Activated CD8-positive, alpha-beta memory T cell treated with anti-CD3 and anti-CD28 coated beads for 36 hours (primary cell): ENCODE results near the gene HOXB6. TPM values are rescaled to one million over a fixed set of nuclear protein-coding genes. Genes with fewer than 3 reads are reported as not detected.

ENCODE experiments used
- CTCF ChIA-PET: fragments of 350-600 bp; sonication (Branson Sonifier 250); formaldehyde crosslinking; loops from one replicate; lab custom pipeline; 2021; ENCODE audit warnings: antibody characterized with exemption; lab: Charles Lee
- POLR2A ChIA-PET: fragments of 350-600 bp; sonication (Branson Sonifier 250); formaldehyde crosslinking; loops from one replicate; lab custom pipeline; 2021; ENCODE audit warnings: antibody characterized with exemption; lab: Charles Lee
- total RNA-seq, 2 experiments: library from RNA; stranded (reverse); gene quantifications; one replicate each; pipeline ENCODE4 v1.2.3, GENCODE V29; 2021

Gene HOXB6
- total RNA-seq, 2 experiments from 2014 or later = 0.25 to 0.48 TPM

GRCh38 chr17:48582750-48583069 lies 22.1 kb downstream of the HOXB6 start:
- CTCF ChIA-PET = interaction anchor here (0.6 to 1.2 kb wide), 3 partner anchors 8 to 90 kb away, joined by 3 to 5 read pairs (median 3); partner anchors contain the start of gene HOXB3
- POLR2A ChIA-PET = no interaction called here

- ChIA-PET CTCF (interaction anchor here (0.9 kb wide), 1 partner anchor 9 kb away, joined by 3 read pairs; no protein-coding TSS in a partner anchor), POLR2A (interaction anchor here (0.7 kb wide), 1 partner anchor 24 kb away, joined by 6 read pairs; no protein-coding TSS in a partner anchor)
Measured at GRCh38 chr17:48579760-48580554, 24.8 kb downstream of the HOXB6 start.

DNA sequence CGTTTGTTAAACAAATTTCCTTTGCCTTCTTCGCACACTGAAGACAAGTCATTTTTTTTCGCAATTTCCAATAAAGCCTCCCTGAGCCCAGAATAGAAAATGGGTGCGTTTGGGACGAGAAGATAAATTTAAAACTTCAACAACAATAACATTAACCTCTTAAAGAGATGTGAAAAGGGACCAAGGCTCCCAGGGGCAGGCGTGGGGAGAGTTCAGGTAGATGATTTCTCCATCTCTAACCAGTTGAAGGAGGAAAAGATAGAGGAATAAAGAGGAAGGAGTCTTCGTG lies 25.4 kb downstream of the HOXB6 start:
- ChIA-PET POLR2A (interaction anchor here (0.7 kb wide), 1 partner anchor 23 kb away, joined by 6 read pairs; no protein-coding TSS in a partner anchor), CTCF (interaction anchor here (0.7 to 0.9 kb wide), 2 partner anchors 9 to 39 kb away, joined by 3 read pairs; no protein-coding TSS in a partner anchor)

- POLR2A ChIA-PET = no interaction called here
- CTCF ChIA-PET = interaction anchor here (0.7 to 1.4 kb wide), 2 partner anchors 40 to 86 kb away, joined by 3 read pairs; no protein-coding TSS in a partner anchor
Measured at GRCh38 chr17:48578616-48579470, 25.9 kb downstream of the HOXB6 start.

- ChIA-PET CTCF (interaction anchor here (1.0 to 1.4 kb wide), 2 partner anchors 48 to 86 kb away, joined by 3 read pairs; partner anchors contain the start of gene HOXB9), POLR2A (interaction anchor here (1.0 kb wide), 1 partner anchor 37 kb away, joined by 3 read pairs; no protein-coding TSS in a partner anchor)
Measured at GRCh38 chr17:48577946-48578615, 26.7 kb downstream of the HOXB6 start, which contains the start of gene HOXB4. Gene HOXB4, minus strand, starts transcription at chr17:48578350. Its CDS starts 31 bp downstream, at chr17:48578319.

DNA sequence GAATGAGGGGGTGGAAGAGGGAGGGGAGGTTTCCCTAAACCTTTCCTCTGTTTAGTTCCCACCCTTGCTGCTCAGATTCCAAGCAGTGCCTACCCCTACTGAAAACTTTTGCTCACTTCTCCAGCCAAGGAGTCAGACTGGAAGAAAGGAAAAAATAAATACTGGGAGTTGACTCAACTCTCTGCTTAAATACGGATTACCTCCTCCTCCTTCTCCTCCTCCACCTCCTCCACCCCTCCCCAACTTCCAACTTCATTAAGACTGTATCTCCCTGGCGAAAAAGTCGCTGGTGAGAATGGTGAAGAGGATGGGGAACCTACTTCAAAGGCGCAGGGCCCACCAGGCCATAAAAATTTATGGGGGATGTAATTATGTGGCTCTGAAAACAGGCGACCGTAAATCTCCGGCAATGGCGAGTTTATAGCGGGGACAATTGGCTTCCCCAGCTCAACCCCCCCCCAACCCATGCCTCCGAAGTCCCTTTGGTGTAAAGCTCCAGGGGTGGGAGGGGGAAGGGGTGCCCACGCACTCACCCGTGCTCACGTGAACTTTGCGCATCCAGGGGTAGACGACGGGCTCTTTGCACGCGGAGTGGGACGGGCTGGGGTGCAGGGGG lies 27.3 kb downstream of the HOXB6 start:
- ChIA-PET CTCF (interaction anchor here (1.0 to 1.4 kb wide), 2 partner anchors 49 to 85 kb away, joined by 3 read pairs; partner anchors contain the start of gene HOXB9), POLR2A (interaction anchor here (0.5 to 1.0 kb wide), 2 partner anchors 14 to 36 kb away, joined by 3 to 4 read pairs; no protein-coding TSS in a partner anchor)

- POLR2A ChIA-PET = no interaction called here
Measured at GRCh38 chr17:48576479-48577309, 28.1 kb downstream of the HOXB6 start.

DNA sequence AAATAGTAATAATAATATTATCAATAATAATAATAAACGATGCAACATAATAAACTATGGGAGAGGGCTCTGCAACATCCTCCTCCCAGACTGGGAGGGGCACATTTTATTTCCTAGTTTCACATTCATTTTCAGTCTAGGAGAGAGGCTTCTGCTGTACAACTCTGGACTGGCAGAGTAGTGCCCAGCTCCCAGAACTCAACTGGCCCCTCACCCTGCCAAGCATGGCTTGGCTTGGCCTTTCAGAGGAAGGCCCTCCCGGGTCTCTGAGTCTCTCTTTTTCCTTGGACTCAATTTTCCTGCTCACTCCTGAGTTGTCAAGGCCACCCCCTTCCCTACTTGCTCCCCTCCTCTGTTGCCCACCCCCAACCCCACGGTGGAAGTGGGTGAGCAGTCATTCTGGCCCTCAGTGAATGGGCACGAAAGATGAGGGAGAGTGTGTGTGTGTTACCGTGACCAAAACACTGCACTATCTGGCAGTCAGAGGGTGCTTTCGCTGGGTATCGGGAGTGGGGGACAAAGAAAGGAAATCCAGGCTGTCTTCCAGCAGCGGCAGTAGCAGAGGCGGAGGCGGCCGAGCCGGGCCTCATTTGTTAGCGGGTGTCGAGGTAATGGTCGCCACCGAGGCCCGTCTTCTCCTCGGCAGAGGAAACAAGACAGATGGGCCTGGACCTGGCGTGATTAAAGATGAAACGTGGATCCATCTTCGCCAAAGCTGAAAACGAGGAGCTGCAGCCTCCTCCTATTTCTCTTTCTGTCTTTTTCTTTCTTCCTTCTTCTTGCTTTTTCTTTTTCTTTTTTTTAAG lies 28.9 kb downstream of the HOXB6 start:
- POLR2A ChIA-PET = no interaction called here

More at GRCh38 chr17:48576479-48577309, 28.1 kb downstream of the HOXB6 start:
- CTCF ChIA-PET = interaction anchor here (0.7 to 1.4 kb wide), 3 partner anchors 20 to 84 kb away, joined by 3 to 4 read pairs (median 3); no protein-coding TSS in a partner anchor

DNA sequence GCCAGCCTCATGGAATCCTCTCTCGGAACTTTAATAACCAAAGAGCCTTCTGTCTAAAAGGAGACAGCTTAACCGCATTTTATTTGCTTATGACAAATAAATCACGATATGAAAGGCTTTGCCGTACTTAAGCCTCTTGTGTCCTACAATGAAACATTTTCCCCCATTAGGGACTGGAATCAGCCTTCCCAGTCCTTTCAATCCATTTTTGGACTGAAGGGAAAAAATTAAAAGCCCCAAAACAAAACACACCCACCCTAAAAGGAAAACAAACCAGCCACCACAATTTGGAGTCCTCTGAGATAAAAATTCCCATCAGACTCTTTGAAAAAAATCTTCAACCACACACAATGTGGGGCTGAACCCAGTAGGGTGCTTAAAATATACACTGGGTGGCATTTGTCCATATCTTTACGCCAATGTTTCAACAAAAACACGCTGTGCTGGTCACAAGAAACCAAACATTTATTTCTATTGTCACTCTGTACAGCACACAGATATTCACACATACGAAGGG lies 29.7 kb downstream of the HOXB6 start:
- ChIA-PET POLR2A (no interaction called here), CTCF (no interaction called here)

More for the DNA sequence above, 28.9 kb downstream of the HOXB6 start:
- CTCF ChIA-PET = interaction anchor here (0.7 to 1.0 kb wide), 2 partner anchors 19 to 83 kb away, joined by 3 to 4 read pairs; no protein-coding TSS in a partner anchor

DNA sequence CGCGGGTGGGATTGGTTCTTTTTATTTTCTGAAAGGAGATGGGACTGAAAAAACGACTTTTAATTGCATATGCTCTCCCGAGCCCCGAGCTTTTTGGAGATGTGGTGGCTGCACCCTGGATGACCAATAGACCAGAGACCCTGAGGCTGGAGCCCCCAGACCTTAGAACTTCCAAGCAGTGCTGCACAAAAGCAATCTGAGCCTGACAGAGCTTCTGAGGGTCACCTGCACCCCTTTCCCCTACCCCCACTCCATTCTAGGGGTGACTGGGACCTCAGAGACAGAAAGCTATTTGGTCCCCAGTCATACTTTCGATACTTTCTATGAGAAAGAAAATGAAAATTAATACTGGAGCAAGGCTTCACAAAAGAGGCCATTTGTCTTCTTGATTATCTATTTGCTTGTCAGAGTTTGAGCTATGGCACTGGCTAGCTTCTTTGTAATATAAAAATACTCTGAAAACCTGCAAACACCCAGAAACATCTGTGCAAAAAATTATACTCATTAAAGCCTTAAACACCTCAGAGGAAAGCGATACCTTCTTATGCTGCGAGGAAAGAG lies 30.2 kb downstream of the HOXB6 start:
- ChIA-PET POLR2A (no interaction called here), CTCF (no interaction called here)

DNA sequence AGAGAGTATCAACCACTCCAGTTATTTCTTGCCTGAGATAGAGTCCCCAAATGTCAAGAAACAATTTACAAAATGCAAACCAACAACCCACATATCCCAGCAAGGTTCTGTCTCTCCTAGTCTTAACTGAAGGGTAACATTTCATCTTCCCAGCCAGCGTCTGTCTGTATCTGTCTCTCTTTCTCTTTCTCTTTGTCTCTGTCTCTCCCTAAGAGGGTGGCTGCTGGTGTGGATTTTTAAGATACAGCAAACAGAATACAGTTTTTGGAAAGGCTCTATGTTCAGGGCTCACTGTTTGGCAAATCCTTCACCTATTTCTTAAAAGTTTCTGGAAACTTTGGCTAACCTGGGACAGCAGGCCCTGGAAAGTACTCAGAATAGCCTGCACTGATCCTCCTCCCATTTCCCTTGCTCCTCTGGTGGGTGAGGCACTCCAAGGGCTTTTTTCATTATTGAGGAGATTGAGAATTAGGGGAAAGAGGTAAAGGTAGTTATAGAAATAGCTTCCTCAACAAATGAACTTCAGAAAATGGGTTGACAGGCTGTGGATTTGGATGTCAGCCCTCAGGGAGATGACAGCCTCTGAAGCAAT lies 32.9 kb downstream of the HOXB6 start:
- ChIA-PET CTCF (no interaction called here), POLR2A (no interaction called here)

DNA sequence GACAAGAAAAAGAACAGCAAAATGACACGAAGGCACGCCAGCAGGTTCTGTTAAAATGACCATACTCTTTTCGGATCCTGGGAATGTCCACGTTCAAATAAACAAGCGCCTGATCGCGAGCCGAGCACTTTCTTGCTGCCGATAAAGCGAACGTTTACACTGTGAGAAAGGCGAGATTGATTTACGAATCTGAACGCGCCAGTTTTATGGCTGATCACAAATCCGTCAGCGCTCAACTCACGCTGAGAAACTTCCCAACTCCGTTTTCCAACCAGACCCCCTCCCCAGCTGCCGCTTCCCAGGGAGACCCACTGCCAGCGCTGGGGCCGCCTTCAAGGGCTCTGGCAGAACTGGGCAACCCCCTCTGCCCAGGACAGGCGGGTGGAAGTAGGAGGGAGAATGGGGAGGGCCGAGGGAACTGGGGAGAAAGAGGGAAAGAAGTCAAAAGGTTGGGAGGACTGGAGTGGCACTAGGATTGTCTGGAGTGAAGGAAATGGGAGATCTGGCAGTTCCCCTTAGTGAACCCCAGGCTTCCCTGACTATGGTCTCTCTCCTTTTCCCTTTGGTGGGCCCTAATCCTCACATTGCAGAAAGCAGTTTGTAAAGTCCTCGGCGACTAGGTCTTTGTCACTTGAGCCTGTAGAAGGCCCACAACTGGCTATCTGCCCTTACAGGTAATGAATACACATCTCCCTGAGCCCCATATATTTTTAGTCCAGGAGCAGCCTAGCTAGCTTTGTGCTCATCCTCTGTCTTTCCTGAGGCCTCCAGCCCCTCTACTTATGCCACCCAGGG lies 33.6 kb downstream of the HOXB6 start:
- ChIA-PET CTCF (no interaction called here), POLR2A (no interaction called here)

DNA sequence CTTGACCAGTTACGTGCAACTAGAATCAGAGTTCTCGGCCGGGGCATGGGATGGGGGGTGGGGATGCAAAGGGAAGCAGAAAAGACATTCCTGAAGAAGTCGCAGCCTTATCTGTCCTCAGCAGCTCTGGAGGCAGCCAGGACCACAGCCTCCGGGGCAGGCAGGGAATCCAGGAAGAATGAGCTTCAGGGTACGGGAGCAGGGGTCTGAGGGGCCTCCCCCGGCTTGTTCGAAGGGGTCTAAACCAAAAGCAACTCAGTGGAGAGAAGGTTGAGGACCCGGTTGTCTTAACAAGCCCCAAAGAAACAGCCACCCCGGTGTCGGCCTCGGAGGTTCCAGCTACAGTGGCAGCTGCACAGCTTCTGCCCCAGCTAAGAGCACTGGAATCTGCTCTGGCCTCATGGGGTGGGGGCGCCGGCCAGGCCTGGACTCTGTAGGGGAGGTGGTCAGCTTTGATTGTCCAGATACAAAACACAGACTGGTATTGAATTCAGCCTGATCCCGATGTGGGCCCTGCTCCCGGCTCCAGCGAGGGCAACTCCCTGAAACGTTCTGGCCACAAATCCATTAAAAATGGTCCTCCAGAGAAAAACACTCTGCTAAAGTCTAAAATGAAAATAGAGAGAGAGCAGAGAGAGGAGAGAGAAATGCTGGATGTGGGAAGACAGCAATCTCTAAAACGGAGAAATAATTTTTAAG lies 34.3 kb downstream of the HOXB6 start:
- ChIA-PET CTCF (no interaction called here), POLR2A (no interaction called here)

- CTCF ChIA-PET = no interaction called here
- POLR2A ChIA-PET = no interaction called here
Measured at GRCh38 chr17:48569674-48570324, 35.0 kb downstream of the HOXB6 start.
